H1 (cell line): ENCODE measurements around the gene SLX4.

Source experiments
- CTCF ChIP-seq, 3 experiments: IDR thresholded peaks; 1 replicate in 2 of 3; 2 replicates in 1 of 3; pipeline versions ENCODE4 v1.5.1 to v1.6.1; 2011; ENCODE audit warnings: low read length in 3 of 3, mild to moderate bottlenecking in 3 of 3, inconsistent platforms in 2 of 3, low read depth in 1 of 3, moderate library complexity in 1 of 3; ENCODE audit not compliant: insufficient read depth in 1 of 3; ENCODE audit errors: control extremely low read depth in 1 of 3
- HDAC6 ChIP-seq: IDR thresholded peaks from one replicate; pipeline ENCODE4 v1.7.1; 2012; ENCODE audit warnings: low read depth, mild to moderate bottlenecking, inconsistent platforms, low read length, moderate library complexity
- JUND ChIP-seq: IDR thresholded peaks from 2 replicates; pipeline ENCODE4 v1.6.1; 2011; ENCODE audit warnings: mild to moderate bottlenecking, improper control_type of control experiment, low read length
- NRF1 ChIP-seq: IDR thresholded peaks from 2 replicates; pipeline ENCODE4 v1.6.1; 2011; ENCODE audit warnings: mild to moderate bottlenecking, low read depth, low read length, improper control_type of control experiment
- POLR2A ChIP-seq, 2 experiments: IDR thresholded peaks; 1 replicate in 1 of 2; 2 replicates in 1 of 2; pipeline ENCODE4 v1.6.1; 2011; ENCODE audit warnings: low read depth in 2 of 2, low read length in 2 of 2, mild to moderate bottlenecking in 2 of 2; ENCODE audit errors: control extremely low read depth in 1 of 2
- SIN3A ChIP-seq, 2 experiments: IDR thresholded peaks in 1 of 2; conservative IDR thresholded peaks in 1 of 2; 2 replicates each; pipeline ENCODE4 v1.6.1; 2011 to 2012; ENCODE audit warnings: low read length in 2 of 2, improper control_type of control experiment in 1 of 2, low read depth in 1 of 2, mild to moderate bottlenecking in 1 of 2
- SP1 ChIP-seq: IDR thresholded peaks from 2 replicates; pipeline ENCODE4 v1.6.1; 2011; ENCODE audit warnings: low read depth, low read length
- TAF1 ChIP-seq: IDR thresholded peaks from 2 replicates; pipeline ENCODE4 v1.6.1; 2011; ENCODE audit warnings: mild to moderate bottlenecking, low read depth, low read length
- YY1 ChIP-seq: IDR thresholded peaks from 2 replicates; pipeline ENCODE4 v1.6.1; 2011; ENCODE audit warnings: low read depth, mild to moderate bottlenecking, low read length

- TF ChIP-seq TAF1: no peak
- no peak for TF ChIP-seq POLR2A (IDR thresholded peaks at IDR 0.05; ENCODE audit: control extremely low read depth in 1 of 2, low read depth in 2 of 2, low read length in 2 of 2)
- no peak for TF ChIP-seq SIN3A (conservative IDR thresholded peaks at IDR 0.05 in 1 of 2, IDR thresholded peaks at IDR 0.05 in 1 of 2; ENCODE audit: low read depth in 1 of 2, low read length in 2 of 2)
- TF ChIP-seq CTCF (IDR thresholded peaks at IDR 0.05; ENCODE audit: control extremely low read depth in 1 of 3, insufficient read depth in 1 of 3, low read depth in 1 of 3, low read length in 3 of 3): no peak
- TF ChIP-seq SP1: no peak
- TF ChIP-seq HDAC6: no peak
- TF ChIP-seq YY1: no peak
- no peak for TF ChIP-seq JUND
- TF ChIP-seq NRF1: no peak
Observed at GRCh38 chr16:3643095-3643730, 31.8 kb upstream of the SLX4 start.
